ENCODE results near the gene GJD2.

Gene GJD2

DNA sequence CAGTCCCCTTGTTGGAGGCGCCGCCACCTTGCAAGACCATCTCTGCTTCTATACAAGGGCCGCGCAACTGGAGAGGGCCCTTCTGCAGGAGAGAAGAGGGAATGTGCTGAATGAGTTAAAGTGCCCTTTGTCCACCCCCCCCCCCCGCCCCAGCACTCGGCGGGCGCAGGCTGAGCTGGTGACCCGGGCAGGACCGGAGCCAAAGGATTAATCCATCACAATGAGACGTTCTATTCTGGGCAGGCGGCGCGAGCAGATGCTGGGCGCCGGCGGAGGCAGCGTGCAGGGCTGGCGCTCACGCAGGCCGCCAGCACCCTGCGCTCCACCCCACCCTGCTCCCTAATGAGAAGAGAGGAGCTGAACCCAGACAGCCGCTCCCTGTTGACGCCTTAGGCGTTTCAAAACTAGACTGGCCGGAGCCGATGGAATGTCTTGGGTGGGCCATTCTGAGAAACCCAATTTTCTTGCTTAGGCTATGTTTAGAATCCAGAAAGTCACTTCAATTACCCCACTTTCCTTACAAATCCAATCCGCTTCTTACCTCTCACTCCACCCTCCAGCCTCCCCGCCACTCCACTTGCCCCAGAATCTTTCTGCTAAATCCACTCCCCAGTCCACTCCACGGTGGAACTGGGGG is 32.9 kb downstream of the GJD2 start:
- peak; percentile 69 for DNase-seq

GRCh38 chr15:34721157-34721801 is 33.5 kb downstream of the GJD2 start:
- no peak for DNase-seq

GRCh38 chr15:34719695-34720094 is 35.1 kb downstream of the GJD2 start:
- DNase-seq = no peak

GRCh38 chr15:34718681-34719665 is 35.8 kb downstream of the GJD2 start:
- DNase-seq = no peak

DNA sequence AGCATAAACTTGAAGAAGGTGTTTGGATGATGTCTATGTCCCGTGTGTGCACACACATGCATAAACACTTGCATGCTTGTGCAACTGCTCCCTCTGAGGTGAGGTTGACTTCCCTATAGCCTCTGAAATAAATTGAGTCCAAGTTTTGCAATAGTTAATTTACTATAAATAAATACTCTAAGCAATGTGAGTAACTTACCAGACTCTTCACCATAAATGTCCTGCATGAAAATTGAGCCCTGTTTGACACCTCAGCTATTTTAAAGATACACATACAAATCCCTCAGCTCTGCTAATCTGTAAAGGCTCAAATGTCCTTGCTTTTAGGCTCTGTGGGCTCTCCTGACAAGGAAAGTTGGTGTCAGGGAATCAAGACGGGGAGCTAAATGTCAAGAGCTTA is 37.1 kb downstream of the GJD2 start:
- no peak for DNase-seq

- DNase-seq = no peak
Measured at GRCh38 chr15:34716111-34716510, 38.7 kb downstream of the GJD2 start.

GRCh38 chr15:34714476-34715121 is 40.2 kb downstream of the GJD2 start:
- no peak for DNase-seq

GRCh38 chr15:34713635-34714034 is 41.2 kb downstream of the GJD2 start:
- DNase-seq = no peak

- no peak for DNase-seq
Measured at GRCh38 chr15:34709866-34710265, 44.9 kb downstream of the GJD2 start.

DNA sequence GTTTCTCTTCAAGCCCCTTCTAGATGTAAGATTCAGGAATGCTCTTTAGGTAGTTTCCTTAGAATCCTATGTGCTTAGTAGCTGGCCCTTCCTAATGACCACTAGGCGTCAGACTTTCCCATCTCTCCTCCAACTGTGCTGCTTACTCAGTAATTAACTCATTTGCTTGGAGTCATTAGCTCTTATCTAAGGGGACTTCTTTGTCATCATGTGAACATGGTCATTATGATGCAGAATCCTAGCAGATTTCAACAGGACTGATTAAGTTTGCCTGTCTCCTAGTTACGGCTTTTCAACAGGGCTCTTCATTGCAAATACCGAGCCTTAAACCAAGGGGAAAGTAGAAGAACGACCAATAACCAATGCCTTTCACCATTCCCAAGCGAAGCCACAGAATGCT is 46.4 kb downstream of the GJD2 start:
- peak; percentile 20 for DNase-seq

GRCh38 chr15:34701536-34701935 is 53.3 kb downstream of the GJD2 start:
- DNase-seq = no peak

Data from NCI-H1092 treated with DMSO at 0.1 percent for 48 hours (cell line).